Stomach (tissue), 9 donors: Measurements from ENCODE around the gene IQSEC1. TPM values are rescaled to one million over a fixed set of nuclear protein-coding genes. Genes with fewer than 3 reads are reported as not detected.

Source experiments
- DNase-seq, 2 donors: peaks; one replicate each; pipeline versions ENCODE4 v3.0.0 to v3.0.0-alpha.2; 2013 to 2019
- H3K27ac ChIP-seq, 5 donors: fragments of 200-600 bp in 4 of 5; sonication (generic) in 4 of 5; one replicate each; pipeline ENCODE4 v1.5.1; 2013 to 2019; ENCODE audit warnings: mild to moderate bottlenecking in 1 of 5, moderate library complexity in 1 of 5
- H3K27me3 ChIP-seq, 3 donors: fragments of 200-600 bp; sonication (generic); one replicate each; pipeline ENCODE4 v1.5.1; 2017 to 2019; ENCODE audit warnings: mixed run types in 1 of 3
- H3K36me3 ChIP-seq, 4 donors: fragments of 200-600 bp; sonication (generic); 1 replicate in 3 of 4; 2 replicates in 1 of 4; pipeline ENCODE4 v1.5.1; 2016 to 2019
- H3K4me1 ChIP-seq, 4 donors: fragments of 200-600 bp; sonication (generic); one replicate each; pipeline ENCODE4 v1.5.1; 2016 to 2019
- H3K4me3 ChIP-seq, 4 donors: fragments of 200-600 bp; sonication (generic) in 3 of 4; one replicate each; pipeline ENCODE4 v1.5.1; 2016 to 2019; ENCODE audit warnings: mild to moderate bottlenecking in 1 of 4
- H3K9me3 ChIP-seq, 4 donors: fragments of 200-600 bp; sonication (generic); one replicate each; pipeline ENCODE4 v1.5.1; 2016 to 2019
- EP300 ChIP-seq: sonication (generic); formaldehyde crosslinking; IDR thresholded peaks from one replicate; pipeline ENCODE4 v1.6.1; 2017; ENCODE audit warnings: antibody characterized with exemption
- POLR2A ChIP-seq, 4 donors: fragments of 450-650 bp; IDR thresholded peaks; one replicate each; pipeline ENCODE4 v1.6.1; 2016; ENCODE audit warnings: antibody characterized with exemption in 4 of 4, control low read depth in 2 of 4, mild to moderate bottlenecking in 1 of 4, moderate library complexity in 1 of 4
- POLR2AphosphoS5 ChIP-seq, 3 donors: sonication (generic); formaldehyde crosslinking; IDR thresholded peaks; one replicate each; pipeline ENCODE4 v1.6.1; 2016; ENCODE audit warnings: antibody characterized with exemption in 3 of 3
- WGBS, 5 donors: extraction: QIAGEN DNeasy Blood & Tissue Kit in 3 of 5; methylation state at CpG; one replicate each; pipeline versions ENCODE4 v1.1.5 to v1.1.7; 2013 to 2018; 5-methylcytosine and 5-hydroxymethylcytosine counted together
- intact Hi-C: fragments of 100-400 bp; cut with DNase I; formaldehyde crosslinking; loops from one replicate; pipeline ENCODE4 v1.15.1; 2023; ENCODE audit warnings: low total_unique reads
- polyA plus RNA-seq, 3 donors: library from polyadenylated mRNA; stranded (reverse); fragments of 200-250 nt; gene quantifications; one replicate each; pipeline ENCODE4 v1.2.3, GENCODE V29; 2013
- total RNA-seq, 5 donors: library from RNA; depleted of rRNA; stranded (reverse); fragments of >200 nt; gene quantifications; one replicate each; pipeline versions ENCODE4 v1.1.0 to v1.2.3, GENCODE V29; 2014 to 2016
- TF ChIP-seq, protein P1 (sequence below), 7 experiments: fragments of 450-650 bp in 4 of 7; fragments of 200-600 bp in 3 of 7; sonication (generic) in 3 of 7; IDR thresholded peaks; one replicate each; pipeline ENCODE4 v1.5.1; 2016 to 2019; ENCODE audit warnings: antibody characterized with exemption in 7 of 7, control low read depth in 2 of 7, mild to moderate bottlenecking in 1 of 7
- donor health status: healthy with polysubstance abuse.
- donor health status: Bipolar disorder and iron deficiency.
- donor health status: healthy.

IQSEC1 gene
- total and polyA plus RNA-seq, 8 donors = 6.7 to 46.9 (median 20.8) TPM

GRCh38 chr3:13082677-13083076 lies 9.4 kb upstream of the IQSEC1 start:
- TF ChIP-seq EP300 (no peak), POLR2A (IDR thresholded peaks at IDR 0.05) (no peak), POLR2AphosphoS5 (IDR thresholded peaks at IDR 0.05) (no peak)
- TF ChIP-seq, protein P1, sequence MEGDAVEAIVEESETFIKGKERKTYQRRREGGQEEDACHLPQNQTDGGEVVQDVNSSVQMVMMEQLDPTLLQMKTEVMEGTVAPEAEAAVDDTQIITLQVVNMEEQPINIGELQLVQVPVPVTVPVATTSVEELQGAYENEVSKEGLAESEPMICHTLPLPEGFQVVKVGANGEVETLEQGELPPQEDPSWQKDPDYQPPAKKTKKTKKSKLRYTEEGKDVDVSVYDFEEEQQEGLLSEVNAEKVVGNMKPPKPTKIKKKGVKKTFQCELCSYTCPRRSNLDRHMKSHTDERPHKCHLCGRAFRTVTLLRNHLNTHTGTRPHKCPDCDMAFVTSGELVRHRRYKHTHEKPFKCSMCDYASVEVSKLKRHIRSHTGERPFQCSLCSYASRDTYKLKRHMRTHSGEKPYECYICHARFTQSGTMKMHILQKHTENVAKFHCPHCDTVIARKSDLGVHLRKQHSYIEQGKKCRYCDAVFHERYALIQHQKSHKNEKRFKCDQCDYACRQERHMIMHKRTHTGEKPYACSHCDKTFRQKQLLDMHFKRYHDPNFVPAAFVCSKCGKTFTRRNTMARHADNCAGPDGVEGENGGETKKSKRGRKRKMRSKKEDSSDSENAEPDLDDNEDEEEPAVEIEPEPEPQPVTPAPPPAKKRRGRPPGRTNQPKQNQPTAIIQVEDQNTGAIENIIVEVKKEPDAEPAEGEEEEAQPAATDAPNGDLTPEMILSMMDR (IDR thresholded peaks at IDR 0.05) = no peak
- DNase-seq = no peak
- H3K4me1 ChIP-seq = peaks cover 0 to 4% (median 2%) of the 10 kb centered on the region in 4 donors
- no peak overlapping the region for H3K27ac ChIP-seq
- no peaks in the 10 kb centered on the region for H3K36me3 ChIP-seq
- peaks cover 0 to 15% (median 6%) of the 10 kb centered on the region in 3 donors for H3K27me3 ChIP-seq
- 81 to 90% (median 87%) methylated on average over 13 of the region's 13 CpGs for WGBS, 5 donors
- no peaks in the 10 kb centered on the region for H3K9me3 ChIP-seq
- H3K4me3 ChIP-seq = no peak overlapping the region
- intact Hi-C loops = loop anchor here (10.0 kb wide), 1 partner anchor 382 kb away; no protein-coding TSS in a partner anchor

DNA sequence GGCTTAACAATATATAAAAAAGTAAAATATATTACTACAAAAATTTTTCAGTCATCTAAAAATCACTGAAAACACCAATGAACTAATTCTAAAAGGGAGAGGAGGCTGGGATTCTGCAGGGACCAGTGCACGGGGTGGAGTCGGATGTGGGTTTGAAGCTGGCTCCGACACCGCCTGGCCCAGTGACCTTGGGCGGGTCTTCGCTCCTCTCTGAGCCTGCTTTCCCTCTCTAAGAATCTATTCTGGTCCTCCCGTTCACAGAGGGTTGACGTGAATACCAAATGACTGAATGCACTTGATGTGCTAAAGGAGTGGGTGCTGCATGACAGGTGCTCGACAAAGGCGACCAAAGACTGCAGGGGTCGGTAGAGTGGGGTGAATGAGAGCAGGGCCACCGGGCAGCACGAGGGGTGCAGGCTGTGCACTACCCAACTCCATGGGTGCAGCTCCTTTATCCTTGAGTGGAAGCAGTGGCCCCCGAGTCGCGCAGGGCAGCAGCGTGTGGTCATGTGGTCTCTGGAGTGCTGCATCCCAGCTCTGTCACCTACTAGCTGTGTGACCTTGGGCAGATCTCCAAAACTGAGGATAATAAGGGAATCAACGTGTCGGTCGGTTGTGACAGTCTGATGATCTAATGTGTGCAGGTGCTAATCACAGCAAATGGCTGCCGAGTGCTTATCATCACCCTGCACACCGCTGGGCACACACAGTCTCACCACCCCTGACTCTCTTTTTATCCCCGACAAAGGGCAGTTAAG lies 8.6 kb upstream of the IQSEC1 start:
- Histone ChIP-seq H3K27ac (no peak overlapping the region), H3K27me3 (peaks cover 0 to 24% (median 11%) of the 10 kb centered on the region in 3 donors), H3K4me3 (no peak overlapping the region), H3K36me3 (no peaks in the 10 kb centered on the region), H3K4me1 (peaks cover 0 to 7% (median 4%) of the 10 kb centered on the region in 4 donors), H3K9me3 (no peaks in the 10 kb centered on the region)
- TF ChIP-seq POLR2AphosphoS5 (IDR thresholded peaks at IDR 0.05) (no peak), POLR2A (IDR thresholded peaks at IDR 0.05) (no peak), EP300 (no peak)
- TF ChIP-seq, protein P1 (IDR thresholded peaks at IDR 0.05) = no peak
- intact Hi-C loops = loop anchor here (10.0 kb wide), 1 partner anchor 383 kb away; no protein-coding TSS in a partner anchor
- DNase-seq = no peak
- WGBS, 5 donors = 72 to 86% (median 79%) methylated on average over 23 of the region's 23 CpGs

DNA sequence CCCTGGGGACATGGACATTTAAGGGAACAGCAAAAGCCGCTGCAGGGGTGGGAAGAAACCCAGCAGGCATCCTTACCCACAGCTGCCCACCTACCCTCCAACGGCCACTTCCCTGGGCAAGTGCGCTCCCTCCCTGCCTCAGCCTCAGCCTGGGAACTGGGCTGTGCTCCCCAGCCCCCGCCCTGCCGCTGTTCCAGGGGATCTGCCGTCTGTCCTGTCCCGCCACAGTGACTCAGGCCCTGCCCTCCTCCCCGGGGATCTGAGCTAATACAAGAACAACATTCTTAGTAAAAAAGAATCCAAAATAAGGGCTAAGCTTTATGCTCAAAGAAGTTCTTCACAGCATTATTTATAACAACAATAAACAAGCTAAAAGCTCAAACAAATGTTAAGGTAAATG lies 7.4 kb upstream of the IQSEC1 start:
- intact Hi-C loops = loop anchor here (10.0 kb wide), 1 partner anchor 384 kb away; no protein-coding TSS in a partner anchor
- no peaks in the 10 kb centered on the region for H3K36me3 ChIP-seq
- TF ChIP-seq, protein P1 (IDR thresholded peaks at IDR 0.05) = no peak
- TF ChIP-seq POLR2A (IDR thresholded peaks at IDR 0.05) = no peak
- TF ChIP-seq EP300 = no peak
- no peak for TF ChIP-seq POLR2AphosphoS5 (IDR thresholded peaks at IDR 0.05)
- peaks cover 0 to 33% (median 11%) of the 10 kb centered on the region in 3 donors for H3K27me3 ChIP-seq
- H3K4me1 ChIP-seq = peaks cover 0 to 7% (median 4%) of the 10 kb centered on the region in 4 donors
- no peak for DNase-seq
- H3K9me3 ChIP-seq = no peaks in the 10 kb centered on the region
- no peak overlapping the region for H3K4me3 ChIP-seq
- WGBS, 5 donors = 51 to 57% (median 54%) methylated on average over 8 of the region's 8 CpGs
- H3K27ac ChIP-seq = no peak overlapping the region

GRCh38 chr3:13080026-13080425 lies 6.8 kb upstream of the IQSEC1 start:
- TF ChIP-seq POLR2A (IDR thresholded peaks at IDR 0.05) (no peak), EP300 (no peak), POLR2AphosphoS5 (IDR thresholded peaks at IDR 0.05) (no peak)
- TF ChIP-seq, protein P1 (IDR thresholded peaks at IDR 0.05) = no peak

More at GRCh38 chr3:13080026-13080425, 6.8 kb upstream of the IQSEC1 start:
- peaks cover 0 to 39% (median 11%) of the 10 kb centered on the region in 3 donors for H3K27me3 ChIP-seq
- H3K9me3 ChIP-seq = no peaks in the 10 kb centered on the region
- H3K36me3 ChIP-seq = no peaks in the 10 kb centered on the region
- H3K4me1 ChIP-seq = peaks cover 0 to 7% (median 4%) of the 10 kb centered on the region in 4 donors
- 68 to 91% (median 81%) methylated on average over 3 of the region's 3 CpGs for whole genome bisulfite sequencing, 5 donors
- no peak overlapping the region for H3K4me3 ChIP-seq
- no peak for DNase-seq
- intact Hi-C loops = loop anchor here (10.0 kb wide), 1 partner anchor 385 kb away; no protein-coding TSS in a partner anchor
- H3K27ac ChIP-seq = no peak overlapping the region
